Mucosa of stomach (tissue), 1 donor: ENCODE data around the gene NAA25.
"Not testable (repeated sequence)": the region's sequence is repeated elsewhere in the genome, so short reads cannot be mapped to it uniquely, and the experiment has no call there.

Experiments used
- H3K27me3 ChIP-seq: one replicate; pipeline ENCODE4 v1.7.0; 2013; ENCODE audit warnings: mild to moderate bottlenecking, low read length; ENCODE audit not compliant: control insufficient read depth, insufficient read depth
- H3K36me3 ChIP-seq: one replicate; pipeline ENCODE4 v1.7.0; 2013; ENCODE audit warnings: low read length; ENCODE audit not compliant: control insufficient read depth, insufficient read depth
- H3K4me1 ChIP-seq: one replicate; pipeline ENCODE4 v1.7.0; 2013; ENCODE audit warnings: mild to moderate bottlenecking, low read length; ENCODE audit not compliant: control insufficient read depth, insufficient read depth
- H3K4me3 ChIP-seq: one replicate; pipeline ENCODE4 v1.7.0; 2013; ENCODE audit warnings: low read length
- H3K9ac ChIP-seq: one replicate; pipeline ENCODE4 v1.7.0; 2013; ENCODE audit warnings: mild to moderate bottlenecking, low read length, moderate library complexity
- H3K9me3 ChIP-seq: one replicate; pipeline ENCODE4 v1.7.0; 2013; ENCODE audit warnings: mild to moderate bottlenecking, low read length, moderate library complexity; ENCODE audit not compliant: control insufficient read depth
- donor health status: Pancreatic carcinoma.

The NAA25 gene

GRCh38 chr12:112011685-112012084, 96.9 kb downstream of the NAA25 start:
- Histone ChIP-seq H3K27me3 (no peaks in the 10 kb centered on the region), H3K36me3 (no peaks in the 10 kb centered on the region), H3K9me3 (no peaks in the 10 kb centered on the region), H3K4me3 (no peak overlapping the region), H3K9ac (peak overlapping the region; percentile 96), H3K4me1 (peaks cover 17% of the 10 kb centered on the region)

GRCh38 chr12:112010415-112011344, 97.9 kb downstream of the NAA25 start:
- Histone ChIP-seq H3K36me3 (no peaks in the 10 kb centered on the region), H3K9me3 (no peaks in the 10 kb centered on the region), H3K9ac (no peak overlapping the region), H3K4me3 (no peak overlapping the region), H3K4me1 (peaks cover 21% of the 10 kb centered on the region), H3K27me3 (no peaks in the 10 kb centered on the region)

- not testable (repeated sequence) for H3K9me3 ChIP-seq, H3K4me3 ChIP-seq, H3K36me3 ChIP-seq, H3K27me3 ChIP-seq, H3K9ac ChIP-seq
- H3K4me1 ChIP-seq: peaks cover 19% of the 10 kb centered on the region
These were observed 99.0 kb downstream of the NAA25 start for GRCh38 chr12:112009596-112009995.

GRCh38 chr12:112008918-112009317, 99.7 kb downstream of the NAA25 start:
- H3K9me3 ChIP-seq: no peaks in the 10 kb centered on the region
- H3K27me3 ChIP-seq: no peaks in the 10 kb centered on the region
- H3K9ac ChIP-seq: no peak overlapping the region
- H3K36me3 ChIP-seq: no peaks in the 10 kb centered on the region
- peaks cover 15% of the 10 kb centered on the region for H3K4me1 ChIP-seq
- no peak overlapping the region for H3K4me3 ChIP-seq

GRCh38 chr12:112007945-112008344, 100.6 kb downstream of the NAA25 start:
- no peak overlapping the region for H3K9ac ChIP-seq
- no peaks in the 10 kb centered on the region for H3K9me3 ChIP-seq
- H3K4me1 ChIP-seq: peaks cover 15% of the 10 kb centered on the region
- H3K4me3 ChIP-seq: no peak overlapping the region
- no peaks in the 10 kb centered on the region for H3K36me3 ChIP-seq
- no peaks in the 10 kb centered on the region for H3K27me3 ChIP-seq

- no peak overlapping the region for H3K4me3 ChIP-seq
- H3K4me1 ChIP-seq: peaks cover 4% of the 10 kb centered on the region
- peak overlapping the region; percentile 3 for H3K9ac ChIP-seq
- H3K27me3 ChIP-seq: no peaks in the 10 kb centered on the region
- H3K9me3 ChIP-seq: no peaks in the 10 kb centered on the region
- H3K36me3 ChIP-seq: no peaks in the 10 kb centered on the region
These were observed 102.9 kb downstream of the NAA25 start for GRCh38 chr12:112005419-112006395.

GRCh38 chr12:112004041-112004440, 104.5 kb downstream of the NAA25 start:
- H3K27me3 ChIP-seq: no peaks in the 10 kb centered on the region
- peaks cover 4% of the 10 kb centered on the region for H3K4me1 ChIP-seq
- H3K9me3 ChIP-seq: no peaks in the 10 kb centered on the region
- H3K9ac ChIP-seq: no peak overlapping the region
- no peaks in the 10 kb centered on the region for H3K36me3 ChIP-seq
- H3K4me3 ChIP-seq: no peak overlapping the region

GRCh38 chr12:112001576-112001975, 107.0 kb downstream of the NAA25 start:
- Histone ChIP-seq H3K4me1 (peaks cover 4% of the 10 kb centered on the region), H3K9me3 (no peaks in the 10 kb centered on the region), H3K36me3 (no peaks in the 10 kb centered on the region), H3K4me3 (no peak overlapping the region), H3K27me3 (no peaks in the 10 kb centered on the region), H3K9ac (no peak overlapping the region)

- no peak overlapping the region for H3K4me3 ChIP-seq
- H3K9me3 ChIP-seq: no peaks in the 10 kb centered on the region
- H3K36me3 ChIP-seq: no peaks in the 10 kb centered on the region
- H3K27me3 ChIP-seq: no peaks in the 10 kb centered on the region
- H3K9ac ChIP-seq: no peak overlapping the region
- H3K4me1 ChIP-seq: no peaks in the 10 kb centered on the region
These were observed 107.8 kb downstream of the NAA25 start for GRCh38 chr12:112000820-112001219.

- H3K4me1 ChIP-seq, H3K4me3 ChIP-seq, H3K9me3 ChIP-seq, H3K27me3 ChIP-seq, H3K36me3 ChIP-seq, H3K9ac ChIP-seq: not testable (repeated sequence)
These were observed 109.5 kb downstream of the NAA25 start for GRCh38 chr12:111999129-111999528.

- Histone ChIP-seq H3K36me3 (no peaks in the 10 kb centered on the region), H3K4me1 (peaks cover 5% of the 10 kb centered on the region), H3K4me3 (no peak overlapping the region), H3K9me3 (no peaks in the 10 kb centered on the region), H3K9ac (no peak overlapping the region), H3K27me3 (no peaks in the 10 kb centered on the region)
These were observed 110.6 kb downstream of the NAA25 start for GRCh38 chr12:111998015-111998414.

- H3K36me3 ChIP-seq: no peaks in the 10 kb centered on the region
- H3K9me3 ChIP-seq: no peaks in the 10 kb centered on the region
- no peaks in the 10 kb centered on the region for H3K27me3 ChIP-seq
- H3K4me3 ChIP-seq: no peak overlapping the region
- no peak overlapping the region for H3K9ac ChIP-seq
- H3K4me1 ChIP-seq: peaks cover 5% of the 10 kb centered on the region
These were observed 111.3 kb downstream of the NAA25 start for GRCh38 chr12:111997300-111997699.
